K562 (cell line): ENCODE data around the gene HHATL. TPM values are rescaled to one million over a fixed set of nuclear protein-coding genes. Genes with fewer than 3 reads are reported as not detected.

ENCODE experiments used
- CREB3L1 ChIP-seq: fragments of 450-650 bp; IDR thresholded peaks from 2 replicates; pipeline ENCODE4 v1.6.1; 2014; ENCODE audit warnings: low read depth, mild to moderate bottlenecking, moderate library complexity, borderline replicate concordance
- CREBBP ChIP-seq: IDR thresholded peaks from one replicate; pipeline ENCODE4 v1.6.1; 2012; ENCODE audit warnings: low read depth, mild to moderate bottlenecking, control low read depth, inconsistent platforms, low read length
- ELF1 ChIP-seq: fragments of 200-800 bp; sonication (Bioruptor generic); IDR thresholded peaks from 2 replicates; pipeline ENCODE4 v1.6.1; 2016; ENCODE audit warnings: missing genetic modification characterization, missing compliant biosample characterization
- EP300 ChIP-seq: IDR thresholded peaks from 2 replicates; pipeline ENCODE4 v1.6.1; 2012; ENCODE audit warnings: low read length, improper control_type of control experiment
- ESRRB ChIP-seq: fragments of 250-450 bp; sonication (Bioruptor Pico); IDR thresholded peaks from 2 replicates; pipeline ENCODE4 v1.5.0; 2020; ENCODE audit warnings: mild to moderate bottlenecking, moderate library complexity, borderline replicate concordance
- HDAC3 ChIP-seq: fragments of 450-650 bp; IDR thresholded peaks from 2 replicates; pipeline ENCODE4 v1.6.1; 2018; ENCODE audit warnings: borderline replicate concordance, mild to moderate bottlenecking, moderate library complexity; ENCODE audit not compliant: partially characterized antibody
- HDAC6 ChIP-seq: IDR thresholded peaks from 2 replicates; pipeline ENCODE4 v1.6.1; 2012; ENCODE audit warnings: low read depth, mild to moderate bottlenecking, control low read depth, inconsistent platforms, low read length, moderate library complexity
- HIVEP1 ChIP-seq: fragments of 250-450 bp; sonication (Bioruptor Pico); IDR thresholded peaks from 2 replicates; pipeline ENCODE4 v1.4.0; 2020; ENCODE audit warnings: mild to moderate bottlenecking
- HMBOX1 ChIP-seq: sonication (generic); IDR thresholded peaks from 2 replicates; pipeline ENCODE4 v1.6.1; 2016
- KLF13 ChIP-seq: fragments of 450-650 bp; IDR thresholded peaks from 2 replicates; pipeline ENCODE4 v1.6.1; 2016; ENCODE audit warnings: missing genetic modification characterization, low read depth, mild to moderate bottlenecking, missing compliant biosample characterization, moderate library complexity, borderline replicate concordance
- MECOM ChIP-seq: fragments of 250-450 bp; sonication (Bioruptor Pico); IDR thresholded peaks from 2 replicates; pipeline ENCODE4 v1.8.0; 2022; ENCODE audit warnings: inconsistent platforms
- PYGO2 ChIP-seq: fragments of 450-650 bp; IDR thresholded peaks from 2 replicates; pipeline ENCODE4 v1.6.1; 2016; ENCODE audit warnings: mild to moderate bottlenecking, missing genetic modification characterization, moderate library complexity, missing compliant biosample characterization
- RAD21 ChIP-seq, 2 experiments: fragments of 250-450 bp in 1 of 2; fragments of 450-650 bp in 1 of 2; sonication (Bioruptor Pico) in 1 of 2; formaldehyde crosslinking in 1 of 2; IDR thresholded peaks in 1 of 2; conservative IDR thresholded peaks in 1 of 2; 2 replicates each; pipeline versions ENCODE4 v1.4.0 to v1.8.0; 2020 to 2022; ENCODE audit warnings: mild to moderate bottlenecking in 2 of 2, moderate library complexity in 1 of 2
- SFPQ ChIP-seq: fragments of 200-400 bp; formaldehyde crosslinking; IDR thresholded peaks from 2 replicates; pipeline ENCODE4 v1.6.1; 2017; ENCODE audit warnings: mild to moderate bottlenecking, low read depth, low read length, moderate library complexity
- SIRT6 ChIP-seq: IDR thresholded peaks from one replicate; pipeline ENCODE4 v1.6.1; 2012; ENCODE audit warnings: low read depth, mild to moderate bottlenecking, control low read depth, inconsistent platforms, low read length, moderate library complexity
- SRSF7 ChIP-seq: fragments of 200-400 bp; formaldehyde crosslinking; optimal IDR thresholded peaks from 2 replicates; pipeline ENCODE3; 2017; ENCODE audit warnings: mild to moderate bottlenecking, low read depth, low read length
- TAF1 ChIP-seq: IDR thresholded peaks from 2 replicates; pipeline ENCODE4 v1.6.1; 2011; ENCODE audit warnings: mild to moderate bottlenecking, low read length, moderate library complexity; ENCODE audit not compliant: insufficient read depth, control insufficient read depth, severe bottlenecking; ENCODE audit errors: extremely low read depth
- TCFL5 ChIP-seq: fragments of 250-450 bp; sonication (Bioruptor Pico); conservative IDR thresholded peaks from 2 replicates; pipeline ENCODE4 v1.6.1; 2021; ENCODE audit warnings: mild to moderate bottlenecking, moderate library complexity, matching md5 sums
- TOE1 ChIP-seq, 2 experiments: fragments of 450-650 bp in 1 of 2; sonication (generic) in 1 of 2; formaldehyde crosslinking in 1 of 2; IDR thresholded peaks; 2 replicates each; pipeline versions ENCODE4 v1.7.1 to v1.8.0; 2016 to 2022; ENCODE audit warnings: borderline replicate concordance in 2 of 2, mild to moderate bottlenecking in 2 of 2, antibody characterized with exemption in 1 of 2, inconsistent platforms in 1 of 2, low read depth in 1 of 2, missing genetic modification reagents in 1 of 2, moderate library complexity in 1 of 2
- ZBTB12 ChIP-seq: fragments of 250-450 bp; sonication (Bioruptor Pico); IDR thresholded peaks from 2 replicates; pipeline ENCODE4 v1.4.0; 2020
- ZNF764 ChIP-seq: fragments of 250-450 bp; sonication (Bioruptor Pico); IDR thresholded peaks from 2 replicates; pipeline ENCODE4 v1.4.0; 2020; ENCODE audit warnings: low read depth, mild to moderate bottlenecking, moderate library complexity
- ZSCAN29 ChIP-seq: fragments of 450-650 bp; IDR thresholded peaks from 2 replicates; pipeline ENCODE4 v1.6.1; 2017
- polyA plus RNA-seq, 8 experiments: library from polyadenylated mRNA; depleted of rRNA in 4 of 8; stranded (reverse) in 5 of 8; unstranded in 3 of 8; fragments of >200 nt; fragmentation: Nextera tagmentation in 2 of 8; fragmentation: Illumina TruSeq in 1 of 8; extraction: Ambion mirVana in 2 of 8; extraction: Trizol in 1 of 8; gene quantifications; 2 replicates each; pipeline versions ENCODE4 v1.2.1 to v1.2.3, GENCODE V29; 2011 to 2014; ENCODE audit warnings: inconsistent platforms in 1 of 8, missing spikeins in 1 of 8
- total RNA-seq, 7 experiments: library from RNA; depleted of rRNA in 6 of 7; stranded (reverse); fragments of >200 nt in 6 of 7; fragmentation: Illumina TruSeq in 2 of 7; extraction: Trizol in 2 of 7; gene quantifications; 2 replicates each; pipeline versions ENCODE4 v1.2.1 to v1.2.3, GENCODE V29; 2011 to 2021; ENCODE audit warnings: low replicate concordance in 1 of 7

Gene HHATL
- total and polyA plus RNA-seq, 9 of the 15 experiments (the other 6 are each of a cell fraction or from before 2014, with no cell fraction given), result not detected

- TF ChIP-seq SFPQ, result no peak
- TF ChIP-seq ESRRB (CRISPR knock-in tag), result no peak
- no peak for TF ChIP-seq ZSCAN29
- TF ChIP-seq EP300, result no peak
- 0 out of 2 replicates have a peak, but pooled peaks have one; percentile 34 for TF ChIP-seq HIVEP1 (CRISPR knock-in tag)
- TF ChIP-seq TCFL5 (CRISPR knock-in tag), result no peak
- TF ChIP-seq TOE1 (IDR thresholded peaks at IDR 0.05; ENCODE audit: borderline replicate concordance), result no peak
- TF ChIP-seq TOE1 (CRISPR knock-in tag; IDR thresholded peaks at IDR 0.05; ENCODE audit: borderline replicate concordance, low read depth), result no peak
- TF ChIP-seq RAD21 (CRISPR knock-in tag; conservative IDR thresholded peaks at IDR 0.05 in 1 of 2, IDR thresholded peaks at IDR 0.05 in 1 of 2), result peak in 1 of 2 experiments; percentile 12; a peak in 1 of 4 replicates
- no peak for TF ChIP-seq KLF13 (tag)
- no peak for TF ChIP-seq SIRT6
- TF ChIP-seq CREB3L1, result no peak
- no peak for TF ChIP-seq HDAC3
- TF ChIP-seq TAF1, result peak; percentile 70
- TF ChIP-seq ZNF764, result no peak
- TF ChIP-seq PYGO2 (tag), result no peak
- TF ChIP-seq ZBTB12 (CRISPR knock-in tag), result no peak
- TF ChIP-seq MECOM (CRISPR knock-in tag), result no peak
- TF ChIP-seq SRSF7, result no peak
- TF ChIP-seq HDAC6, result no peak
- TF ChIP-seq CREBBP, result no peak
- peak; percentile 79 for TF ChIP-seq ELF1 (tag)
- TF ChIP-seq HMBOX1, result 0 out of 2 replicates have a peak, but pooled peaks have one; percentile 56
These were observed 49.8 kb downstream of the HHATL start (continued) for GRCh38 chr3:42652611-42653302.
